Activated T-helper 2 cell treated with anti-CD3 and anti-CD28 coated beads, Interferon-gamma antibody, Interleukin-2, Interleukin-4, amounts not matched to agents 10 μg/mL and 5 μg/mL and 100 μg/mL, durations not matched to agents 14 hours and 24 hours and 36 hours (primary cell): ENCODE data around the gene SLC38A1. TPM values are rescaled to one million over a fixed set of nuclear protein-coding genes. Genes with fewer than 3 reads are reported as not detected.
A peak's percentile ranks its signal among the peaks of the same experiment; 100 is the strongest.
"Not testable (repeated sequence)": the region's sequence is repeated elsewhere in the genome, so short reads cannot be mapped to it uniquely, and the experiment has no call there.

Source experiments
- DNase-seq: peaks from one replicate; pipeline ENCODE4 v3.0.0; 2021; ENCODE audit warnings: low spot score
- H3K27ac Mint-ChIP-seq: one replicate; pipeline ENCODE4 v1.8.0; 2021; ENCODE audit warnings: mixed read lengths
- H3K27me3 Mint-ChIP-seq: one replicate; pipeline ENCODE4 v1.8.0; 2021; ENCODE audit warnings: low read depth, mixed read lengths
- H3K36me3 Mint-ChIP-seq: one replicate; pipeline ENCODE4 v1.8.0; 2021; ENCODE audit warnings: low read depth, mixed read lengths
- H3K4me1 Mint-ChIP-seq: one replicate; pipeline ENCODE4 v1.8.0; 2021; ENCODE audit warnings: low read depth, mixed read lengths
- H3K4me3 Mint-ChIP-seq: one replicate; pipeline ENCODE4 v1.8.0; 2021; ENCODE audit warnings: low read depth, mild to moderate bottlenecking, moderate library complexity, mixed read lengths
- H3K9me3 Mint-ChIP-seq: one replicate; pipeline ENCODE4 v1.8.0; 2021; ENCODE audit warnings: mixed read lengths
- intact Hi-C: fragments of 100-400 bp; cut with micrococcal nuclease; formaldehyde crosslinking; loops from one replicate; pipeline ENCODE4 v1.15.1; 2023
- total RNA-seq: library from RNA; stranded (reverse); gene quantifications from 2 replicates; pipeline ENCODE4 v1.2.3, GENCODE V29; 2022

The SLC38A1 gene
- 152 and 154 TPM in 2 replicates for total RNA-seq

- no peak within 1 kb of the TSS for H3K27ac Mint-ChIP-seq
These were observed at the start of gene SLC38A1 for GRCh38 chr12:46268583-46269428. Gene SLC38A1, minus strand, starts transcription at chr12:46269043. Its CDS starts 29,243 bp downstream, at chr12:46239800.

GRCh38 chr12:46318037-46318436 is 49.2 kb upstream of the SLC38A1 start:
- H3K27ac Mint-ChIP-seq: no peak overlapping the region
- no peak for DNase-seq
- peaks cover 11% of the 10 kb centered on the region for H3K9me3 Mint-ChIP-seq
- intact Hi-C loops: no loop called here
- H3K36me3 Mint-ChIP-seq: no peaks in the 10 kb centered on the region
- H3K4me3 Mint-ChIP-seq: no peak overlapping the region
- H3K27me3 Mint-ChIP-seq: peaks cover 6% of the 10 kb centered on the region
- H3K4me1 Mint-ChIP-seq: no peaks in the 10 kb centered on the region

More at GRCh38 chr12:46268583-46269428, at the start of gene SLC38A1:
- peaks cover 26% of the 10 kb centered on the region for H3K4me1 Mint-ChIP-seq
- no peak within 1 kb of the TSS for H3K4me3 Mint-ChIP-seq
- DNase-seq: peak; percentile 86
- H3K9me3 Mint-ChIP-seq: no peaks in the 10 kb centered on the region
- no peaks in the 10 kb centered on the region for H3K27me3 Mint-ChIP-seq
- peaks cover 24% of the 10 kb centered on the region for H3K36me3 Mint-ChIP-seq
- intact Hi-C loops: loop anchor here (1.0 to 10.0 kb wide), 10 partner anchors 53 to 1438 kb away; partner anchors contain the start of genes ARID2 and RPAP3

GRCh38 chr12:46304070-46304469 is 35.2 kb upstream of the SLC38A1 start:
- no peaks in the 10 kb centered on the region for H3K36me3 Mint-ChIP-seq
- H3K4me1 Mint-ChIP-seq: peaks cover 4% of the 10 kb centered on the region
- intact Hi-C loops: no loop called here
- peaks cover 17% of the 10 kb centered on the region for H3K27me3 Mint-ChIP-seq
- no peak for DNase-seq
- H3K9me3 Mint-ChIP-seq: peaks cover 17% of the 10 kb centered on the region
- no peak overlapping the region for H3K27ac Mint-ChIP-seq
- no peak overlapping the region for H3K4me3 Mint-ChIP-seq

- H3K9me3 Mint-ChIP-seq: peaks cover 11% of the 10 kb centered on the region
- no peak overlapping the region for H3K4me3 Mint-ChIP-seq
- peaks cover 17% of the 10 kb centered on the region for H3K27me3 Mint-ChIP-seq
- DNase-seq: peak; percentile 12
- intact Hi-C loops: loop anchor here (1.0 to 2.0 kb wide), 2 partner anchors 150 to 178 kb away; no protein-coding TSS in a partner anchor
- H3K4me1 Mint-ChIP-seq: peaks cover 4% of the 10 kb centered on the region
- no peaks in the 10 kb centered on the region for H3K36me3 Mint-ChIP-seq
- H3K27ac Mint-ChIP-seq: no peak overlapping the region
These were observed 34.3 kb upstream of the SLC38A1 start for GRCh38 chr12:46303039-46303666.

GRCh38 chr12:46300910-46301309 is 32.1 kb upstream of the SLC38A1 start:
- Mint-ChIP-seq H3K27ac (no peak overlapping the region), H3K4me1 (peaks cover 4% of the 10 kb centered on the region), H3K4me3 (no peak overlapping the region), H3K27me3 (peaks cover 22% of the 10 kb centered on the region), H3K36me3 (no peaks in the 10 kb centered on the region), H3K9me3 (no peaks in the 10 kb centered on the region)
- intact Hi-C loops: no loop called here
- DNase-seq: no peak

GRCh38 chr12:46299851-46300250 is 31.0 kb upstream of the SLC38A1 start:
- intact Hi-C loops: no loop called here
- Mint-ChIP-seq H3K27ac (no peak overlapping the region), H3K4me3 (no peak overlapping the region), H3K27me3 (peaks cover 20% of the 10 kb centered on the region), H3K4me1 (peaks cover 4% of the 10 kb centered on the region), H3K36me3 (no peaks in the 10 kb centered on the region), H3K9me3 (no peaks in the 10 kb centered on the region)
- DNase-seq: no peak

- Mint-ChIP-seq H3K4me3 (no peak overlapping the region), H3K36me3 (no peaks in the 10 kb centered on the region), H3K27me3 (peaks cover 14% of the 10 kb centered on the region), H3K27ac (no peak overlapping the region), H3K4me1 (peaks cover 4% of the 10 kb centered on the region), H3K9me3 (peaks cover 4% of the 10 kb centered on the region)
- no peak for DNase-seq
- intact Hi-C loops: no loop called here
These were observed 29.4 kb upstream of the SLC38A1 start for GRCh38 chr12:46298261-46298660.

GRCh38 chr12:46296822-46297221 is 28.0 kb upstream of the SLC38A1 start:
- Mint-ChIP-seq H3K4me1 (no peaks in the 10 kb centered on the region), H3K9me3 (peaks cover 11% of the 10 kb centered on the region), H3K4me3 (no peak overlapping the region), H3K27ac (no peak overlapping the region), H3K36me3 (no peaks in the 10 kb centered on the region), H3K27me3 (peaks cover 14% of the 10 kb centered on the region)
- DNase-seq: no peak
- intact Hi-C loops: no loop called here

- no peaks in the 10 kb centered on the region for H3K36me3 Mint-ChIP-seq
These were observed 24.0 kb upstream of the SLC38A1 start for GRCh38 chr12:46292754-46293402.

GRCh38 chr12:46291953-46292352 is 23.1 kb upstream of the SLC38A1 start:
- H3K9me3 Mint-ChIP-seq: peaks cover 44% of the 10 kb centered on the region
- H3K4me3 Mint-ChIP-seq, intact Hi-C loops, H3K27ac Mint-ChIP-seq, H3K4me1 Mint-ChIP-seq, H3K27me3 Mint-ChIP-seq, DNase-seq, H3K36me3 Mint-ChIP-seq: not testable (repeated sequence)

More at GRCh38 chr12:46292754-46293402, 24.0 kb upstream of the SLC38A1 start:
- no peaks in the 10 kb centered on the region for H3K4me1 Mint-ChIP-seq
- DNase-seq: no peak
- intact Hi-C loops: no loop called here
- no peak overlapping the region for H3K4me3 Mint-ChIP-seq
- H3K27me3 Mint-ChIP-seq: peaks cover 12% of the 10 kb centered on the region
- H3K27ac Mint-ChIP-seq: no peak overlapping the region
- H3K9me3 Mint-ChIP-seq: peaks cover 38% of the 10 kb centered on the region

GRCh38 chr12:46285177-46285576 is 16.3 kb upstream of the SLC38A1 start:
- H3K27ac Mint-ChIP-seq, H3K4me1 Mint-ChIP-seq, H3K4me3 Mint-ChIP-seq, DNase-seq, H3K27me3 Mint-ChIP-seq, intact Hi-C loops: not testable (repeated sequence)
- H3K36me3 Mint-ChIP-seq: peaks cover 22% of the 10 kb centered on the region
- H3K9me3 Mint-ChIP-seq: peaks cover 71% of the 10 kb centered on the region

GRCh38 chr12:46282829-46283228 is 14.0 kb upstream of the SLC38A1 start:
- peaks cover 55% of the 10 kb centered on the region for H3K9me3 Mint-ChIP-seq
- intact Hi-C loops: no loop called here
- no peak overlapping the region for H3K27ac Mint-ChIP-seq
- no peaks in the 10 kb centered on the region for H3K27me3 Mint-ChIP-seq
- DNase-seq: no peak
- no peak overlapping the region for H3K4me3 Mint-ChIP-seq
- no peaks in the 10 kb centered on the region for H3K4me1 Mint-ChIP-seq
- peaks cover 31% of the 10 kb centered on the region for H3K36me3 Mint-ChIP-seq
